Endodermal cell (in vitro differentiated cells): ENCODE results near the gene VAV2. TPM values are rescaled to one million over a fixed set of nuclear protein-coding genes. Genes with fewer than 3 reads are reported as not detected.

Experiments used
- DNase-seq: peaks from one replicate; pipeline ENCODE4 v3.0.0-alpha.2; 2017
- H3K27ac ChIP-seq: 2 replicates; pipeline ENCODE4 v1.5.1; 2013; ENCODE audit warnings: mild to moderate bottlenecking, low read depth, low read length, moderate library complexity
- H3K27me3 ChIP-seq: 2 replicates; pipeline ENCODE4 v1.6.1; 2013; ENCODE audit warnings: mild to moderate bottlenecking, low read length, moderate library complexity; ENCODE audit not compliant: insufficient read depth, control insufficient read depth, poor library complexity, severe bottlenecking
- H3K36me3 ChIP-seq: 2 replicates; pipeline ENCODE4 v1.7.0; 2013; ENCODE audit warnings: mild to moderate bottlenecking, low read length, moderate library complexity; ENCODE audit not compliant: control insufficient read depth, insufficient read depth
- H3K4me1 ChIP-seq: one replicate; pipeline ENCODE4 v1.7.0; 2013; ENCODE audit warnings: low read length; ENCODE audit not compliant: control insufficient read depth, insufficient read depth
- H3K4me3 ChIP-seq: 2 replicates; pipeline ENCODE4 v1.5.1; 2013; ENCODE audit warnings: mild to moderate bottlenecking, low read length, moderate library complexity
- H3K9ac ChIP-seq: 2 replicates; pipeline ENCODE4 v1.6.1; 2013; ENCODE audit warnings: mild to moderate bottlenecking, low read length, moderate library complexity; ENCODE audit not compliant: poor library complexity, severe bottlenecking; ENCODE audit errors: extremely low read depth
- H3K9me3 ChIP-seq: 2 replicates; pipeline ENCODE4 v1.6.1; 2013; ENCODE audit warnings: mild to moderate bottlenecking, low read length, moderate library complexity; ENCODE audit not compliant: control insufficient read depth
- H3K27ac Mint-ChIP-seq: 2 replicates; pipeline ENCODE4 v1.8.0; 2020; ENCODE audit warnings: mixed read lengths
- H3K27me3 Mint-ChIP-seq: 2 replicates; pipeline ENCODE4 v1.8.0; 2021; ENCODE audit warnings: mild to moderate bottlenecking, mixed read lengths; ENCODE audit not compliant: insufficient read depth
- H3K36me3 Mint-ChIP-seq: 2 replicates; pipeline ENCODE4 v1.8.0; 2020; ENCODE audit warnings: low read depth, mixed read lengths
- H3K4me1 Mint-ChIP-seq: 2 replicates; pipeline ENCODE4 v1.8.0; 2020; ENCODE audit warnings: mixed read lengths
- H3K4me3 Mint-ChIP-seq: 2 replicates; pipeline ENCODE4 v1.8.0; 2020; ENCODE audit warnings: mild to moderate bottlenecking, moderate library complexity, mixed read lengths
- H3K9me3 Mint-ChIP-seq: 2 replicates; pipeline ENCODE4 v1.8.0; 2020; ENCODE audit warnings: mild to moderate bottlenecking, mixed read lengths
- CTCF ChIP-seq: fragments of 200-600 bp; sonication (generic); conservative IDR thresholded peaks from 2 replicates; pipeline ENCODE4 v1.5.0; 2021; ENCODE audit warnings: antibody characterized with exemption, mild to moderate bottlenecking
- WGBS, 2 experiments: methylation state at CpG; one replicate each; pipeline versions ENCODE4 v1.1.5 to v1.1.7; 2013; ENCODE audit warnings: missing lambda C conversion rate in 2 of 2, mixed read lengths in 1 of 2; ENCODE audit not compliant: insufficient coverage in 1 of 2, insufficient read length in 1 of 2; 5-methylcytosine and 5-hydroxymethylcytosine counted together
- total RNA-seq, 2 donors: library from RNA; stranded (reverse); fragmentation: NEBNext Ultra II Directional in 1 of 2; extraction: Animal tissue kit (Norgen Biotek cat#: 25700) in 1 of 2; gene quantifications; 2 replicates in 1 of 2; 3 replicates in 1 of 2; pipeline ENCODE4 v1.2.1, GENCODE V29; 2021

VAV2 gene
- total RNA-seq, 2 donors from 2014 or later, result 29.8 to 35.9 TPM

- Mint-ChIP-seq H3K9me3 (no peaks in the 10 kb centered on the region), H3K27ac (no peak overlapping the region), H3K4me3 (no peak overlapping the region), H3K27me3 (no peaks in the 10 kb centered on the region), H3K4me1 (no peaks in the 10 kb centered on the region), H3K36me3 (peaks cover 17% of the 10 kb centered on the region)
- Histone ChIP-seq H3K4me3 (no peak overlapping the region), H3K36me3 (peaks cover 21% of the 10 kb centered on the region), H3K9ac (no peak overlapping the region), H3K27ac (no peak overlapping the region), H3K27me3 (no peaks in the 10 kb centered on the region), H3K9me3 (no peaks in the 10 kb centered on the region), H3K4me1 (no peaks in the 10 kb centered on the region)
- TF ChIP-seq CTCF, result no peak
- WGBS, 2 experiments, result 96% methylated on average over 14 to 15 of the region's 15 CpGs
- peak; percentile 36 for DNase-seq
Observed at GRCh38 chr9:133780404-133780945, 211.6 kb downstream of the VAV2 start.

DNA sequence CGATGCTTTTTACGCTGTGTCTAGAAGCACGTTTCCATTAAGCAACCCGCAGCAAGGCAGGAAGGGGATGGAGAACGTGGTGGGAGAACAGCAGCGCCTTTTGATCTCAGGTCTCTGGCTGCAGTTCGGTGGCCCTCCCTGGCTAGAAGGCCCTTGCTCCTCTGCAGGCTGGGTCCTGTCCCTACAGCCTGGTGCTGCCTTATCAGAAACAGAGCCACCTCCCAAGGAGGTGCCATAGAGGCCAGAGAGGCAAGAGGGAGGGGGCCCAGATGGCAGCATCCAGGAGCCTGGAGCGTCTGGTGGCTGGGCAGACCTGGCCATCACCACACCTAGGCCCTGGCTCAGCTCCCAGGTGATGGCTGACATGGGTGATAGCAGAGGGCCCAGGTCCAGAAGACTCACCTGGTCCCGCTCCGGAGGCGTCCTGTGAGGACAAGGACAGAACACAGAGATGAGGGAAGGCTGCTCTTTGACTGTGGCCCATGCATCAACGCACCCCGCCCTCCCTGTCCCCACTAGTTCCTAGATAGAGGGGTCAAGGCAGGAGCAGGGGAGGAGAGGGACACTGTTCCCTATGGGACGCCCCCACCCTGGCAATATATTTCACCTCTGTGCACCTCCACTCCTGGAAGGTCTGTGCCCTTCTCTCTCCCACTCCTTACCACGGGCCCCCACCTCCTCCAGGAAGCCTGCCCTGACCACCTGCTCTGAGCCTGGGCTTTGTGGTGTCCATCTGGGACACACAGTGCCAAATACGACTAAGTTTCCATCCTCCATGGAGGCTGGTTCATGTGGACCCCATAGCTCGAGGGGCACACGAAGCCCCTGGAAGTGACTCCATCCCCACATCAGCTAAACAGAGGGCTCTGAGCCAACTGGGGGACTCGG lies 212.4 kb downstream of the VAV2 start:
- no peaks in the 10 kb centered on the region for H3K4me1 Mint-ChIP-seq
- H3K36me3 ChIP-seq, result peaks cover 22% of the 10 kb centered on the region
- no peaks in the 10 kb centered on the region for H3K9me3 ChIP-seq
- H3K4me3 Mint-ChIP-seq, result no peak overlapping the region
- no peak overlapping the region for H3K27ac ChIP-seq
- H3K36me3 Mint-ChIP-seq, result peaks cover 22% of the 10 kb centered on the region
- 93 to 94% methylated on average over 11 to 19 of the region's 19 CpGs for WGBS, 2 experiments
- no peaks in the 10 kb centered on the region for H3K9me3 Mint-ChIP-seq
- no peak overlapping the region for H3K9ac ChIP-seq
- no peaks in the 10 kb centered on the region for H3K27me3 ChIP-seq
- peak; percentile 27 for DNase-seq
- no peak overlapping the region for H3K4me3 ChIP-seq
- H3K27me3 Mint-ChIP-seq, result no peaks in the 10 kb centered on the region
- no peaks in the 10 kb centered on the region for H3K4me1 ChIP-seq
- TF ChIP-seq CTCF, result no peak
- H3K27ac Mint-ChIP-seq, result no peak overlapping the region

DNA sequence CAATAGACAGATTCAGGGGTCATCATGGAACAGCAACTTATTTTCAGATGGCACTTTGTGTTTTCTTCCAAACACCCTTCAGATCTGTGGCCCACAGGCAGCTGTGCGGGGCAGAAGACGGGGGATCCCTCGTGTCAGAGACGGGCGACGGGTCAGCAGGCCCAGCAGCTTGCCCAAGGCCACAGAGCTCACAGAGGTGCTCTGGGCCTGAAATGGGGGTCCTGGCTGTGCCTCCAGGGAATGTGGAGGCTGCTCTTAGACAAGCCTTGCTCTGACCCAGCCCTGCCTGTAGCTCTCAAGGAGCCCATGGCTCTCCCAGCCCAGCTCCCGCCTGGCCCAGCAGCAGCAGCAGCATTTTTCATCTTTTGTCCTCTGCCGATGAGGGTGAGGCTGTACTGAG lies 213.0 kb downstream of the VAV2 start:
- no peaks in the 10 kb centered on the region for H3K27me3 Mint-ChIP-seq
- Histone ChIP-seq H3K27ac (no peak overlapping the region), H3K9ac (no peak overlapping the region), H3K9me3 (peaks cover 3% of the 10 kb centered on the region), H3K4me1 (no peaks in the 10 kb centered on the region), H3K4me3 (no peak overlapping the region), H3K27me3 (no peaks in the 10 kb centered on the region), H3K36me3 (peaks cover 29% of the 10 kb centered on the region)
- TF ChIP-seq CTCF, result no peak
- H3K27ac Mint-ChIP-seq, result no peak overlapping the region
- WGBS, 2 experiments, result 82 to 88% methylated on average over 8 of the region's 8 CpGs
- peaks cover 26% of the 10 kb centered on the region for H3K36me3 Mint-ChIP-seq
- peak; percentile 31 for DNase-seq
- no peaks in the 10 kb centered on the region for H3K4me1 Mint-ChIP-seq
- H3K4me3 Mint-ChIP-seq, result no peak overlapping the region
- H3K9me3 Mint-ChIP-seq, result no peaks in the 10 kb centered on the region
